ENCODE data around the gene MTA3. TPM values are rescaled to one million over a fixed set of nuclear protein-coding genes. Genes with fewer than 3 reads are reported as not detected.

Gene MTA3
- total RNA-seq, 4 donors from 2014 or later: 40.0 to 73.2 (median 54.3) TPM

DNA sequence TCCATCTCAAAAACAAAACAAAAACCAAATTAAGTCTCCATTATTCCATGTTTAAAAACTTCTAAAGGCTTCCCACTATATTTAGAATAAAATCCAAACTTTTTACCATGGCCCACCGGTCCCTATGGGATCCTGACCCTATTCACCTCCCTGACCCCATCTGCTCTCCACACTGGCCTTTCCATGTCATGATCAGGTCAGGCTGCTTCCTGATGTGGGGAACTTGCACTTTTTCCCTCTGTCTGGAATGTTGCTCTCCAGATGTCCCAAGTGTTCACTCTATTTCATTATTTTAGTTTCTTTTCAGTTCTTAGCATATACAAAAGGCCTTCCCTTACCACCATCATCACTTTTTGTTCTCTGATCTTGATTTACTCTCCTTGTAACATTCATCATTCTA lies 7.5 kb upstream of the MTA3 start:
- no peak for DNase-seq
- Histone ChIP-seq H3K36me3 (no peaks in the 10 kb centered on the region), H3K4me1 (peaks cover 8 to 38% (median 16%) of the 10 kb centered on the region in 4 donors), H3K27ac (no peak overlapping the region), H3K4me3 (no peak overlapping the region), H3K27me3 (no peaks in the 10 kb centered on the region), H3K9me3 (no peaks in the 10 kb centered on the region)
- intact Hi-C loops (cut with DNase I; ENCODE audit: low total_unique reads): loop anchor here (5.0 kb wide), 1 partner anchor 341 kb away; no protein-coding TSS in a partner anchor
- 78 to 86% methylated on average over 1 of the region's 1 CpG for WGBS, 2 donors (ENCODE audit: low coverage in 1 of 2)
- in situ Hi-C loops (cut with MboI; ENCODE audit: low pct_ligation_motif_present in 1 of 4, low pct_unique_long_range_greater_than_20kb in 1 of 4, low sequenced_read_pairs in 3 of 4): no loop called here
- TF ChIP-seq POLR2AphosphoS5 (IDR thresholded peaks at IDR 0.05) (no peak), POLR2A (IDR thresholded peaks at IDR 0.05) (no peak), EP300 (IDR thresholded peaks at IDR 0.05; ENCODE audit: low read depth) (no peak)
- TF ChIP-seq, protein P1, sequence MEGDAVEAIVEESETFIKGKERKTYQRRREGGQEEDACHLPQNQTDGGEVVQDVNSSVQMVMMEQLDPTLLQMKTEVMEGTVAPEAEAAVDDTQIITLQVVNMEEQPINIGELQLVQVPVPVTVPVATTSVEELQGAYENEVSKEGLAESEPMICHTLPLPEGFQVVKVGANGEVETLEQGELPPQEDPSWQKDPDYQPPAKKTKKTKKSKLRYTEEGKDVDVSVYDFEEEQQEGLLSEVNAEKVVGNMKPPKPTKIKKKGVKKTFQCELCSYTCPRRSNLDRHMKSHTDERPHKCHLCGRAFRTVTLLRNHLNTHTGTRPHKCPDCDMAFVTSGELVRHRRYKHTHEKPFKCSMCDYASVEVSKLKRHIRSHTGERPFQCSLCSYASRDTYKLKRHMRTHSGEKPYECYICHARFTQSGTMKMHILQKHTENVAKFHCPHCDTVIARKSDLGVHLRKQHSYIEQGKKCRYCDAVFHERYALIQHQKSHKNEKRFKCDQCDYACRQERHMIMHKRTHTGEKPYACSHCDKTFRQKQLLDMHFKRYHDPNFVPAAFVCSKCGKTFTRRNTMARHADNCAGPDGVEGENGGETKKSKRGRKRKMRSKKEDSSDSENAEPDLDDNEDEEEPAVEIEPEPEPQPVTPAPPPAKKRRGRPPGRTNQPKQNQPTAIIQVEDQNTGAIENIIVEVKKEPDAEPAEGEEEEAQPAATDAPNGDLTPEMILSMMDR (IDR thresholded peaks at IDR 0.05): no peak

GRCh38 chr2:42562474-42563144 lies 5.8 kb upstream of the MTA3 start:
- intact Hi-C loops (cut with DNase I; ENCODE audit: low total_unique reads): loop anchor here (5.0 kb wide), 1 partner anchor 340 kb away; no protein-coding TSS in a partner anchor

DNA sequence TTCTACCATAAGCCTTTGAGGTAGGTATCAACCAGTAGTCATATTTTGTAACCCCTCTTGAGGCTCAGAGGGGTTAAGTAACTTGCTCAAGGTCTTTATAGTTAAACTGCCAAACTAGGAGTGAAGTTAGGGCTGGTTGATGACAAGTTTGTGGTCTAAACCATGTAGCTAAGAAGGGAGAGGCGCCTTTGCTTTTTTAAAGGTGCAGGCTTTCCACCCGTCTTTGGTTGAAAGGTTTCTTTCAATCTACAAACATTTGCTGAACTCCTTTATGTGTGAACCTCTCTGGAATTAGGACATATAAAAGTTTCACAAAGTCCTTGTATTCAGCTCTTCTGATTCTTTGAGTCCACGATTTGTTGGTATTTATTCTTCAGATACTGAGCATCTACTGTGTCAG lies 2.4 kb upstream of the MTA3 start:
- Histone ChIP-seq H3K9me3 (no peaks in the 10 kb centered on the region), H3K27ac (peak overlapping the region in 2 of 4 donors; percentile 94 to 96), H3K27me3 (no peaks in the 10 kb centered on the region), H3K4me1 (peaks cover 8 to 60% (median 43%) of the 10 kb centered on the region in 4 donors), H3K36me3 (no peaks in the 10 kb centered on the region), H3K4me3 (no peak overlapping the region)
- 80 to 91% methylated on average over 1 to 3 of the region's 3 CpGs for WGBS, 2 donors (ENCODE audit: low coverage in 1 of 2)
- in situ Hi-C loops (cut with MboI; ENCODE audit: low pct_ligation_motif_present in 1 of 4, low pct_unique_long_range_greater_than_20kb in 1 of 4, low sequenced_read_pairs in 3 of 4) (no loop called here), intact Hi-C loops (cut with DNase I; ENCODE audit: low total_unique reads) (no loop called here)
- DNase-seq: no peak
- TF ChIP-seq, protein P1 (IDR thresholded peaks at IDR 0.05): no peak
- TF ChIP-seq EP300 (IDR thresholded peaks at IDR 0.05; ENCODE audit: low read depth) (no peak), POLR2A (IDR thresholded peaks at IDR 0.05) (no peak), POLR2AphosphoS5 (IDR thresholded peaks at IDR 0.05) (no peak)

More at GRCh38 chr2:42562474-42563144, 5.8 kb upstream of the MTA3 start:
- Histone ChIP-seq H3K36me3 (no peaks in the 10 kb centered on the region), H3K27me3 (no peaks in the 10 kb centered on the region), H3K9me3 (no peaks in the 10 kb centered on the region), H3K27ac (peak overlapping the region; percentile 59 to 74 (median 69)), H3K4me3 (no peak overlapping the region), H3K4me1 (peaks cover 8 to 50% (median 24%) of the 10 kb centered on the region in 4 donors)
- TF ChIP-seq POLR2AphosphoS5 (IDR thresholded peaks at IDR 0.05) (peak in 2 of 3 donors; percentile 49 to 72), POLR2A (IDR thresholded peaks at IDR 0.05) (no peak), EP300 (IDR thresholded peaks at IDR 0.05; ENCODE audit: low read depth) (no peak)
- TF ChIP-seq, protein P1 (IDR thresholded peaks at IDR 0.05): no peak
- DNase-seq: peak; percentile 83
- 57 to 81% methylated on average over 3 to 4 of the region's 4 CpGs for WGBS, 2 donors (ENCODE audit: low coverage in 1 of 2)
- in situ Hi-C loops (cut with MboI; ENCODE audit: low pct_ligation_motif_present in 1 of 4, low pct_unique_long_range_greater_than_20kb in 1 of 4, low sequenced_read_pairs in 3 of 4): no loop called here

- intact Hi-C loops (cut with DNase I; ENCODE audit: low total_unique reads) (no loop called here), in situ Hi-C loops (cut with MboI; ENCODE audit: low pct_ligation_motif_present in 1 of 4, low pct_unique_long_range_greater_than_20kb in 1 of 4, low sequenced_read_pairs in 3 of 4) (no loop called here)
- peak overlapping the region; percentile 92 to 96 (median 94) for H3K27ac ChIP-seq
- no peak overlapping the region for H3K4me3 ChIP-seq
- no peak for TF ChIP-seq POLR2AphosphoS5 (IDR thresholded peaks at IDR 0.05)
- TF ChIP-seq, protein P1 (IDR thresholded peaks at IDR 0.05): no peak
- no peak for TF ChIP-seq POLR2A (IDR thresholded peaks at IDR 0.05)
- H3K27me3 ChIP-seq: no peaks in the 10 kb centered on the region
- WGBS, 2 donors (ENCODE audit: low coverage in 1 of 2): 21 to 35% methylated on average over 3 of the region's 3 CpGs
- DNase-seq: no peak
- peaks cover 8 to 53% (median 39%) of the 10 kb centered on the region in 4 donors for H3K4me1 ChIP-seq
- H3K36me3 ChIP-seq: no peaks in the 10 kb centered on the region
- no peaks in the 10 kb centered on the region for H3K9me3 ChIP-seq
These were observed 1.6 kb upstream of the MTA3 start for GRCh38 chr2:42566837-42567321.

Measured in transverse colon (tissue), 4 donors.